D721Med (cell line): ENCODE data around the gene PNMA6A.

ENCODE experiments used
- DNase-seq: peaks from one replicate; pipeline ENCODE4 v3.0.0; 2011; ENCODE audit warnings: low spot score; ENCODE audit not compliant: insufficient read length
- FAIRE-seq: peaks from 2 replicates; lab custom pipeline; 2011; peaks lifted over from hg19 to GRCh38; lab: Jason Lieb, UNC
- TF ChIP-seq, protein P1 (sequence below): IDR thresholded peaks from 2 replicates; pipeline ENCODE4 v1.5.1; 2012; ENCODE audit warnings: mild to moderate bottlenecking, control low read depth; ENCODE audit not compliant: insufficient read depth; ENCODE audit errors: missing control alignments

Gene PNMA6A

DNA sequence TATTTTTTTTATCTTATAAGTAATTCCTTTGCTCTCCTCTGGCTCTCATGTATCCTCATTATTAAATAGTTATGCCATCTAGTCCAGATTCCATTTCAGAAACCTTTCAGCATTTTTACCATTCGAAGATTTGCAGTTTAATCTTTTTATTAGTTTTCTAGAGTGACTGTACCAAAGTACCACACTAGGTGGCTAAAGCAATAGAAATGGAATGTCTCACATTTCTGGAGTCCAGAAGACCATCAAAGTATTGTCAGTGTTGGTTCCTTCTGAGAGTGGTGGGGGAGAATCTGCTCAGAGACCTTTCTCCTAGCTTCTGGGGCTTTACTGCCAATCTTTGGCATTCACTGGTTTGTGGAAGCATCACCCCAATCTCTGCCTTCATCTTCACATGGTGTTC lies 19.7 kb upstream of the PNMA6A start:
- no peak for FAIRE-seq
- TF ChIP-seq, protein P1, sequence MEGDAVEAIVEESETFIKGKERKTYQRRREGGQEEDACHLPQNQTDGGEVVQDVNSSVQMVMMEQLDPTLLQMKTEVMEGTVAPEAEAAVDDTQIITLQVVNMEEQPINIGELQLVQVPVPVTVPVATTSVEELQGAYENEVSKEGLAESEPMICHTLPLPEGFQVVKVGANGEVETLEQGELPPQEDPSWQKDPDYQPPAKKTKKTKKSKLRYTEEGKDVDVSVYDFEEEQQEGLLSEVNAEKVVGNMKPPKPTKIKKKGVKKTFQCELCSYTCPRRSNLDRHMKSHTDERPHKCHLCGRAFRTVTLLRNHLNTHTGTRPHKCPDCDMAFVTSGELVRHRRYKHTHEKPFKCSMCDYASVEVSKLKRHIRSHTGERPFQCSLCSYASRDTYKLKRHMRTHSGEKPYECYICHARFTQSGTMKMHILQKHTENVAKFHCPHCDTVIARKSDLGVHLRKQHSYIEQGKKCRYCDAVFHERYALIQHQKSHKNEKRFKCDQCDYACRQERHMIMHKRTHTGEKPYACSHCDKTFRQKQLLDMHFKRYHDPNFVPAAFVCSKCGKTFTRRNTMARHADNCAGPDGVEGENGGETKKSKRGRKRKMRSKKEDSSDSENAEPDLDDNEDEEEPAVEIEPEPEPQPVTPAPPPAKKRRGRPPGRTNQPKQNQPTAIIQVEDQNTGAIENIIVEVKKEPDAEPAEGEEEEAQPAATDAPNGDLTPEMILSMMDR: no peak
- DNase-seq: no peak

- TF ChIP-seq, protein P1: no peak
- FAIRE-seq: no peak
- DNase-seq: no peak
Measured at GRCh38 chrX:153055871-153056749, 16.1 kb upstream of the PNMA6A start, which contains the start of gene PNMA3. Gene PNMA3 (plus strand): TSS chrX:153056470. CDS start chrX:153057056, 586 bp downstream.

GRCh38 chrX:153057281-153057680 lies 15.0 kb upstream of the PNMA6A start:
- TF ChIP-seq, protein P1: no peak
- no peak for FAIRE-seq
- DNase-seq: no peak

- DNase-seq (no peak), FAIRE-seq (no peak)
- TF ChIP-seq, protein P1: no peak
Measured at GRCh38 chrX:153059191-153060094, 12.8 kb upstream of the PNMA6A start.

- FAIRE-seq: no peak
- TF ChIP-seq, protein P1: no peak
- DNase-seq: no peak
Measured at GRCh38 chrX:153060095-153060445, 12.2 kb upstream of the PNMA6A start.

GRCh38 chrX:153061732-153062131 lies 10.5 kb upstream of the PNMA6A start:
- FAIRE-seq: peak; percentile 51
- TF ChIP-seq, protein P1: no peak
- DNase-seq: no peak
